CD14-positive monocyte (primary cell): ENCODE results near the gene PSMD14. TPM values are rescaled to one million over a fixed set of nuclear protein-coding genes. Genes with fewer than 3 reads are reported as not detected.

Experiments
- DNase-seq, 3 donors: peaks; one replicate each; pipeline ENCODE4 v3.0.0-alpha.2; 2011 to 2022
- H2AFZ ChIP-seq: 2 replicates; pipeline ENCODE4 v1.6.0; 2012; ENCODE audit warnings: mild to moderate bottlenecking, low read depth, low read length, inconsistent platforms; ENCODE audit not compliant: insufficient read depth, poor library complexity, severe bottlenecking
- H3K27ac ChIP-seq, 2 donors: 1 replicate in 1 of 2; 2 replicates in 1 of 2; pipeline ENCODE4 v1.5.1; 2012 to 2013; ENCODE audit warnings: low read length in 2 of 2, control low read depth in 1 of 2, inconsistent platforms in 1 of 2, low read depth in 1 of 2, mild to moderate bottlenecking in 1 of 2
- H3K27me3 ChIP-seq, 2 donors: one replicate each; pipeline versions ENCODE4 v1.6.0 to v1.6.1; 2011 to 2013; ENCODE audit warnings: low read length in 2 of 2; ENCODE audit not compliant: control insufficient read depth in 2 of 2, insufficient read depth in 2 of 2
- H3K36me3 ChIP-seq, 2 donors: replicated peaks in 1 of 2; 1 replicate in 1 of 2; 2 replicates in 1 of 2; pipeline versions ENCODE4 v1.5.1 to v1.6.1; 2012 to 2013; ENCODE audit warnings: low read length in 2 of 2, control low read depth in 1 of 2, inconsistent platforms in 1 of 2, mild to moderate bottlenecking in 1 of 2; ENCODE audit not compliant: insufficient read depth in 2 of 2, control insufficient read depth in 1 of 2
- H3K4me1 ChIP-seq, 2 donors: 1 replicate in 1 of 2; 2 replicates in 1 of 2; pipeline versions ENCODE4 v1.5.1 to v1.6.1; 2012 to 2013; ENCODE audit warnings: low read length in 2 of 2, control low read depth in 1 of 2, inconsistent platforms in 1 of 2, mild to moderate bottlenecking in 1 of 2, moderate library complexity in 1 of 2; ENCODE audit not compliant: insufficient read depth in 2 of 2, control insufficient read depth in 1 of 2
- H3K4me2 ChIP-seq: replicated peaks from 2 replicates; pipeline ENCODE3; 2012; ENCODE audit warnings: low read length, moderate library complexity, mild to moderate bottlenecking; ENCODE audit not compliant: poor library complexity, severe bottlenecking; ENCODE audit errors: extremely low read depth
- H3K4me3 ChIP-seq, 3 experiments: fragments of 200-600 bp in 1 of 3; sonication (generic) in 1 of 3; replicated peaks in 1 of 3; 1 replicate in 2 of 3; 2 replicates in 1 of 3; pipeline ENCODE4 v1.5.1; 2011 to 2013; ENCODE audit warnings: low read length in 3 of 3, mild to moderate bottlenecking in 3 of 3, control low read depth in 2 of 3, low read depth in 2 of 3, inconsistent platforms in 1 of 3, moderate library complexity in 1 of 3
- H3K79me2 ChIP-seq: 2 replicates; pipeline ENCODE4 v1.6.0; 2012; ENCODE audit warnings: mild to moderate bottlenecking, control low read depth, inconsistent platforms, low read length, moderate library complexity; ENCODE audit not compliant: insufficient read depth
- H3K9ac ChIP-seq: 2 replicates; pipeline ENCODE4 v1.6.0; 2017; ENCODE audit warnings: low read length, mild to moderate bottlenecking; ENCODE audit not compliant: insufficient read depth, poor library complexity, severe bottlenecking
- H3K9me3 ChIP-seq, 2 donors: replicated peaks in 1 of 2; 1 replicate in 1 of 2; 2 replicates in 1 of 2; pipeline versions ENCODE4 v1.5.1 to v1.6.1; 2012 to 2013; ENCODE audit warnings: low read length in 2 of 2, control low read depth in 1 of 2; ENCODE audit not compliant: control insufficient read depth in 1 of 2, insufficient read depth in 1 of 2
- H4K20me1 ChIP-seq: 2 replicates; pipeline ENCODE4 v1.6.0; 2012; ENCODE audit warnings: mild to moderate bottlenecking, low read length, control low read depth, moderate library complexity; ENCODE audit not compliant: insufficient read depth
- H3K27ac Mint-ChIP-seq, 7 donors: one replicate each; pipeline ENCODE4 v1.8.0; 2020; ENCODE audit warnings: mild to moderate bottlenecking in 7 of 7, mixed read lengths in 7 of 7, moderate library complexity in 6 of 7, inconsistent platforms in 2 of 7
- H3K27me3 Mint-ChIP-seq, 3 donors: one replicate each; pipeline ENCODE4 v1.8.0; 2021 to 2022; ENCODE audit warnings: low read depth in 3 of 3, mild to moderate bottlenecking in 3 of 3, mixed read lengths in 3 of 3, moderate library complexity in 3 of 3, inconsistent platforms in 1 of 3
- H3K36me3 Mint-ChIP-seq, 2 donors: one replicate each; pipeline ENCODE4 v1.8.0; 2020; ENCODE audit warnings: mixed read lengths in 2 of 2, inconsistent platforms in 1 of 2, mild to moderate bottlenecking in 1 of 2
- H3K4me1 Mint-ChIP-seq: one replicate; pipeline ENCODE4 v1.8.0; 2020; ENCODE audit warnings: mild to moderate bottlenecking, mixed read lengths
- H3K4me3 Mint-ChIP-seq, 2 donors: one replicate each; pipeline ENCODE4 v1.8.0; 2020; ENCODE audit warnings: mild to moderate bottlenecking in 2 of 2, mixed read lengths in 2 of 2, moderate library complexity in 1 of 2
- H3K9me3 Mint-ChIP-seq, 7 donors: one replicate each; pipeline ENCODE4 v1.8.0; 2020 to 2022; ENCODE audit warnings: mixed read lengths in 7 of 7, mild to moderate bottlenecking in 6 of 7, moderate library complexity in 6 of 7, inconsistent platforms in 2 of 7
- CTCF ChIP-seq: fragments of 200-600 bp; IDR thresholded peaks from one replicate; pipeline ENCODE4 v1.8.0; 2022; ENCODE audit warnings: antibody characterized with exemption, mild to moderate bottlenecking
- WGBS: methylation state at CpG from one replicate; pipeline ENCODE4 v1.1.5; 2013; ENCODE audit warnings: missing lambda C conversion rate; ENCODE audit not compliant: insufficient coverage; 5-methylcytosine and 5-hydroxymethylcytosine counted together
- intact Hi-C, 2 donors: fragments of 100-400 bp; cut with micrococcal nuclease; formaldehyde crosslinking; loops; one replicate each; pipeline versions ENCODE4 v1.15.0 to v1.15.1; 2023
- polyA plus RNA-seq, 3 donors: library from polyadenylated mRNA; depleted of rRNA in 1 of 3; unstranded in 2 of 3; stranded (reverse) in 1 of 3; fragments of 300-500 nt in 2 of 3; fragments of >200 nt in 1 of 3; fragmentation: Illumina TruSeq in 2 of 3; gene quantifications; 1 replicate in 2 of 3; 2 replicates in 1 of 3; pipeline ENCODE4 v1.2.3, GENCODE V29; 2012 to 2021

Gene PSMD14
- polyA plus RNA-seq, 3 donors = 8.7 to 37.8 (median 29.3) TPM

- DNase-seq = no peak
- Histone ChIP-seq H3K79me2 (no peaks in the 10 kb centered on the region), H3K9me3 (no peaks in the 10 kb centered on the region), H3K4me2 (no peak overlapping the region), H3K27ac (no peak overlapping the region), H4K20me1 (no peaks in the 10 kb centered on the region), H2AFZ (no peak overlapping the region), H3K4me3 (no peak overlapping the region), H3K36me3 (peaks cover 14 to 35% of the 10 kb centered on the region in 2 donors), H3K4me1 (no peaks in the 10 kb centered on the region), H3K9ac (no peak overlapping the region), H3K27me3 (no peaks in the 10 kb centered on the region)
- intact Hi-C loops = no loop called here
- no peaks in the 10 kb centered on the region for H3K4me1 Mint-ChIP-seq
- H3K27ac Mint-ChIP-seq = no peak overlapping the region
- peaks cover 0 to 3% (median 0%) of the 10 kb centered on the region in 7 donors for H3K9me3 Mint-ChIP-seq
- TF ChIP-seq CTCF = no peak
- no peak overlapping the region for H3K4me3 Mint-ChIP-seq
- H3K27me3 Mint-ChIP-seq = peaks cover 0 to 1% (median 0%) of the 10 kb centered on the region in 3 donors
- peaks cover 33 to 38% of the 10 kb centered on the region in 2 donors for H3K36me3 Mint-ChIP-seq
- WGBS = 94% methylated on average over 5 of the region's 5 CpGs
These were observed 98.1 kb downstream of the PSMD14 start for GRCh38 chr2:161406316-161406715.

- DNase-seq = no peak
These were observed 99.4 kb downstream of the PSMD14 start for GRCh38 chr2:161407597-161407996.

More at GRCh38 chr2:161407597-161407996, 99.4 kb downstream of the PSMD14 start:
- WGBS = no CpG with 5 or more reads among the region's 2 CpGs
- intact Hi-C loops = no loop called here
- no peak overlapping the region for H2AFZ ChIP-seq
- Mint-ChIP-seq H3K4me1 (no peaks in the 10 kb centered on the region), H3K27me3 (peaks cover 0 to 2% (median 0%) of the 10 kb centered on the region in 3 donors), H3K27ac (no peak overlapping the region), H3K9me3 (peaks cover 0 to under 1% (median 0%) of the 10 kb centered on the region in 7 donors), H3K4me3 (no peak overlapping the region), H3K36me3 (peaks cover 28 to 40% of the 10 kb centered on the region in 2 donors)
- no peak overlapping the region for H3K4me2 ChIP-seq
- H3K36me3 ChIP-seq = peaks cover 11 to 27% of the 10 kb centered on the region in 2 donors
- H3K27ac ChIP-seq = no peak overlapping the region
- H3K27me3 ChIP-seq = no peaks in the 10 kb centered on the region
- no peaks in the 10 kb centered on the region for H3K9me3 ChIP-seq
- no peaks in the 10 kb centered on the region for H3K79me2 ChIP-seq
- TF ChIP-seq CTCF = no peak
- H3K4me1 ChIP-seq = no peaks in the 10 kb centered on the region
- H4K20me1 ChIP-seq = no peaks in the 10 kb centered on the region
- no peak overlapping the region for H3K4me3 ChIP-seq
- no peak overlapping the region for H3K9ac ChIP-seq
